HG03196 (cell line): Measurements from ENCODE around the gene METAP2.
A peak's percentile ranks its signal among the peaks of the same experiment; 100 is the strongest.
"Not testable (repeated sequence)": the region's sequence is repeated elsewhere in the genome, so short reads cannot be mapped to it uniquely, and the experiment has no call there.

ENCODE experiments used
- ATAC-seq: cut with Tn5 transposase; IDR thresholded peaks from one replicate; pipeline ENCODE4 v1.9.1; 2021; ENCODE audit not compliant: unreplicated experiment

Gene METAP2

DNA sequence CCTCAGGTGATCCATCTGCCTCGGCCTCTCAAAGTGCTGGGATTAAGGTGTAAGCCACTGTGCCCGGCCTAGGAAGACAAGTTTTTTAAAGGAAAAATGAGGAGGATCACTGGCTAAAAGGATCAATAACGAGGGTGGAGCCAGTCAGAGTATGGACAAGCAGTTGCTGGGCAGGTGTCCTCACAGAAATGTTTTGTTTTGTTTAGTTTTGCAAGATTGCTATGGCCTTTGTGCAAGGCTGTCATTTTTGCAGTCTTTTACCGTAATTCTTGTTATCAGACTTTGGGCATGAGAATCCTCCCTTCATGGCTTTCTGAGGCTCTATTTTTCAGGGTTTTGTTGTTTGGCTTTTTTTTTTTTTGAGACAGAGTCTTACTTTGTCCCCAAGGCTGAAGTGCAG, 11.9 kb upstream of the METAP2 start:
- ATAC-seq, result no peak

DNA sequence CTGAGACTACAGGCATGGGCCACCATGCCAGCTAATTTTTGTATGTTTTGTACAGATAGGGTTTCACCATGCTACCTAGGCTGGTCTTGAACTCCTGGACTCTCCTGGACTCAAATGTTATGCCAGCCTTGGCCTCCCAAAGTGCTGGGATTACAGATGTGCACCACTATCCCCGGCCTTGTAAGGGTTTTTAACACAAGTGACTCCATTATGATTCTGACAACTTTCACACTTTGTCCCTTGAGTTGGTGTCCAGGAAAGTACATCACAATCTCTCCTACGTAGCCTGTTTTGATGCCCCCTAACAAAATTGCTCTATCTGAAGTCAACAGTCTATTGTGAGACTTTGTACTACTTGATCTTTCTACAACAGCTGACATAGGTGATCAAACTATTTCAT, 11.4 kb upstream of the METAP2 start:
- no peak for ATAC-seq

DNA sequence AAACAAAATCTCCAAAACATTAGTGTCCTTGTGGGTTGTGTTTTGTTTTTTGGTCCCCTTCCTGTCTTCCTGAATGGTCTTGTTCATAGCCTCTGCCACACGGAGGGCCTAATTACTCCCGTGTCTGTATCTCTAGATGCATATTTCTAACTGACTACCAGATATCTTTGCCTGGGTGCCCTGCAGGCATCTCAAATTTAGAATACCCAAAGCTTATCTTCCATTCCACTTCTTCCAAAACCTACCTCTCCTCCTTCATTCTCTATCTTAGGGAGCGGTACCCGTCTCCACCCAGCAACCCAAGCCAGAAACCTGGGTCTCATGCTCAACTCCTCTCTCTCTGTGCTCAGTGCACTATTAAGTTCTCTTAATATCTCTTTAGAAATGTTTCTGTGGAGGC, 10.9 kb upstream of the METAP2 start:
- no peak for ATAC-seq

DNA sequence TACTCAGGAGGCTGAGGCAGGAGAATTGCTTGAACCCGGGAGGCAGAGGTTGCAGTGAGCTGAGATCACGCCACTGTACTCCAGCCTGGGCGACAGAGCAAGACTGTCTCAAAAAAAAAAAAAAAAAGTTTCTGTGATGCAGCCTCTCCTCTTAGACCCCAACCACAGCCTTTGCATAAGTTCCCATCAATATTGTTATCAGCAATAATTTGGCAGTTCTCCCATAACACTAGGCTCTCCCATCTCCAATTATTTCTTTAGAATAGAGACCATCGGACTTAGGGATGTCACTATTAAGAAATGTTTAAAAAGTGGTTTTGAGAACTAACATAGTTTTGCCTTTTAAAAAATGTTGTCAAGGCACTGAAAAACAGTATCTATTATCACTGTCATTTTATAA, 10.2 kb upstream of the METAP2 start:
- ATAC-seq, result not testable (repeated sequence)

DNA sequence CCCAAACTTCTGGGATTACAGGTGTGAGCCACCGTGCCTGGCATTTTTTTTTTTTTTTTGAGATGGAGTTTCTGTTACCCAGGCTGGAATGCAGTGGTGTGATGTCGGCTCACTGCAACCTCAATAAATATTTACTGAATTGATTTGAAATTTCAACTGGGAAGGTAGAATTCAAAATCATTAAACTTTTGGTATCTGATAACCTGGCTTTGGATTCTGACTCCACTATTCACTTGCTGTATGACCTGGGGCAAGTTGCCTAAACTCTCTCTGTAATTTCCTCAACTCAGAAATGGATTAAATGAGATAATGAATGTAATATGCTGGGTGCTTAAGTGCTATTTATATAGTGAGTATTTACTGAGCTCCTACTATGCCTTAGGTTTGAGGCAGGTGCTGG, 8.7 kb upstream of the METAP2 start:
- ATAC-seq, result no peak

DNA sequence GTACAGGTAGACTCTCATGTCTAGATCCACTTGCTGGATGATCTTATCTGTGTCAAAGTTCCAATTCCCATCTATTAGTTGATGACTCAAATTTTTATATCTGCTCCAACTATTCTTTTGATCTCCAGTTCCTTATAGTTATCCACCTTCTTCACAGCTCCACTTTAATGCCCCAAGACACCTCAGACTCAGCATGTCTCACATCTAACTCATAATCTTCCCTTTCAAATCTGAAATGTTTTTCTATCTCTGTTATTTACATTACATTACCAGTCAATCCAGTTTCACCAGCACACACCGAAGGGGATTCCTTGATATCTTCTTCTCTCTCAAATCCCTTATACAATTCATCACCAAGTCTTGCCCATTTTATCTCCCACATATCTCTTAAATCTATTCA, 3.7 kb upstream of the METAP2 start:
- no peak for ATAC-seq

DNA sequence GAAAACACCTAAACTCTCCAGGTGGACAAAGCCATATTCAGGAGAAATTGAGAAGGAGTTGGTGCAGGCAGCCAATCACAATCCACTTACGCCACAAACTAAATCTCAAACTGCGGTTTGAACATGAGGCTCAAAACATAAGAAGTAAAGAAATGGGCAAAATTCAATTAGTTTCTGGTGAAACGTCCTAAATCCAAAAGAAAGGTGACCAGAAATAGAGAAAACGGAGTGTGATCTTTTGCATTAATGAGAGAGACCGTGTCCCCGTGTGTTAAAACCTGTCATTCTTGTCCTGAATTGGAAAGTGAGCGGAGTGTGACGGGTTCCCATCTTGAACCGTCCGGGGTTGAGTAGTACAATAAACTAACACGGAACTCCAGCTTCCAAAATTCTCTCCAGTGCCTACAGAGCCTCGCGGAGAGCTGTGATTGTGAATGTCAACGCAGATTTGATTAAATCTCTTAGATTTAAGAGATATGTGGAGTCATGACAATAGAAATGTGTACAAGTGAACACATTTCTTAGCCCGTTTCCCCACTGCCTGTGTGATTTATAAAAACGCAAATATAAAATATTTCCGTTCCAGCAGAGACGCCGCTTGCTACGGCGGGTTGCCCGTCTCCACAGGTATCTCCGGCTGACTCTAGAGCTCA, 595 bp upstream of the METAP2 start:
- ATAC-seq, result peak; percentile 36

DNA sequence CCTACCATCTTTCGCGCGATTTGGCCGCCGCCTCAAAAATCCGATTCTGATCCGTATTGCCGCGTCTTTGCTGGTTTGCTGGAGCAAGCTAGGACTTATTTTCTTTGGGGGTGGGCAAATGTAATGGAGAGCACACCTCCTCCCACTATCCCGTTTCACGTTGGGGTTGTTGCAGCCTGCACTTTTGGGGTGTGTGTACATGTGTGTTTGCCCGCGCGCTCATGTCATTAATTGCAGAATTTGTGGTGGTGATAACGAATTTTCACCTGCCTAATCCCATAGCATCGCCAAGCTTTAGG, 657 bp downstream of the METAP2 start:
- ATAC-seq, result no peak

DNA sequence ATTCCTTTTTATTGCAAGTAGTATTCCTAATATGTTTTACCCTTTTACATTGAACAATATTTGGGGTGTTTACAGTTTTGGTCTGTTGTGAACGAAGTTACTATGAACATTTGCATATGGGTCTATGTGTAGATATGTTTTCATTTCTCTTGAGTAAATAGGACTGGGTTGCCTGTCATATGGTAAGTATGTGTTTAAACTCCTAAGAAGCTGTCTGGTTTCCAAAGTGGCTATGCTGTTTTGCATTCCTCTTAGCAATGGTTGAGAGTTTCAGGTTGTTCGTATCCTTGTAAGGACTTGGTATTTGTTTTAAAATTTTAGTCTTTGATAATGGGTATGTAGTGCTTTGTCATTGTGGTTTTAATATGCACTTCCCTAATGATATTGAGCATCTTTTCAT, 6.3 kb downstream of the METAP2 start:
- ATAC-seq, result no peak

DNA sequence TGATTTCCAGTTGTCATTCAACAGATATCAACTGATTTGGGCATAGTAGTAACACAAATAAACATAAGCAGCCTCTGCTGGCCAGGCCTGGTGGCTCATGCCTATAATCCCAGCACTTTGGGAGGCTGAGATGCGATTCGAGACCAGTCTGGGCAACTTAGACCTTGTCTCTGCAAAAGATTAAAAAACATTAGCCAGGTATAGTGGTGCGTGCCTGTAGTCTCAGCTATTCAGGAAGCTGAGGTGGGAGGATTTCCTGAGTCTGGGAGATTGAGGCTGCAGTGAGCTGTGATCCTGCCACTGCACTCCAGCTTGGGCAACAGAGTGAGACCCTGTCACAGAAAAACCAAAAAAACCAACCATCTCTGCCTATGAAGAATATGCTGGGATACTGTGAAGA, 7.1 kb downstream of the METAP2 start:
- no peak for ATAC-seq

DNA sequence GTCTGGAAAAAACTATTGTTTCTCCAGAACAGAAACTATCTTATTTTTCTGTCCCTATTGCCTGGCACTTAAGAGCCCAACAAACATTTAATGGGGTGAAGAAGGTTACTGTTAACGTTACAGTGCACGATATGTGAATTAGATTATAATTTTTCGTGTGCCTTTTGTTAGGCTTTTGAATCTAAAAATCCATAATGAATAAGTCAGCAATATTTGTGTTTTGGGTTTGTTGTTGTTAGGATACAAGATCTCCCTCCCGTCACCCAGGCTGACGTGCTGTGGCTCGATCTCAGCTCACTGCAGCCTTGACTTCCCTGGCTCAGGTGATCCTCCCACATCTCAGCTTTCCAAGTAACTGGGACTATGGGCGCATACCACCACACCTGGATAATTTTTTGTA, 7.9 kb downstream of the METAP2 start:
- no peak for ATAC-seq

DNA sequence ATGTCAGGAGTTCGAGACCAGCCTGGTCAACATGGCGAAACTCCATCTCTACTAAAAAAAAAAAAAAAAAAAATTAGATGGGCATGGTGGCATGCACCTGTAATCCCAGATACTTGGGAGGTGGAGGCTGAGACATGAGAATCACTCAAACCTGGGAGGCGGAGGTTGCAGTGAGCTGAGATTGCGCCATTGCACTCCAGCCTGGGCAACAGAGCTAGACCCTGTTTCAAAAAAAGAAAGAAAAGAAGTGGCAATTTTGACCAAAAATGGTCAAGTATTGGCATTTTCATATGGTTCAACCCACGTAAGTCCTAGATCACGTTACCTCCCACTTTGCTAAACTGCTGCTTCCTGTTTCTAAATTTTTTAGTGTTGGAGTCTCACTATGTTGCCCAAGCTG, 8.6 kb downstream of the METAP2 start:
- ATAC-seq, result not testable (repeated sequence)

DNA sequence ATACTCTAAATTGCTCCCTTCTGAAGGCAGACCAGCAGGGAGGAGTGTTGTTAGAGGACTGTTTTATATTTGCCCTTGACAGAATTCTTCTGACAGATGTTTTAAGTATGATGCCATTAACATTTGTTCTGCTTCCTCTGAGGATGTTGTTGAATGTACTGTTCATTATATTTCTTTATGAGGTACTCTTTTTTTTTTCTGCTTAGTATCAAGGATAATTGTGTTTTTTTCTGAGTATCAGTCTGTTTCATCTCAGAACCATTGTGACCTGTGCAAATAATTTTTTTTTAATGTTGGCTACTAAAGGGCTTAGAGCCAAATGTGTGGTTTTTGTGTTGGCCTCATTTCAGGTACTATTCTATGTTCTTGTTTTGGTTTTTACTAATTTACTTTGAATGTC, 10.6 kb downstream of the METAP2 start:
- no peak for ATAC-seq

DNA sequence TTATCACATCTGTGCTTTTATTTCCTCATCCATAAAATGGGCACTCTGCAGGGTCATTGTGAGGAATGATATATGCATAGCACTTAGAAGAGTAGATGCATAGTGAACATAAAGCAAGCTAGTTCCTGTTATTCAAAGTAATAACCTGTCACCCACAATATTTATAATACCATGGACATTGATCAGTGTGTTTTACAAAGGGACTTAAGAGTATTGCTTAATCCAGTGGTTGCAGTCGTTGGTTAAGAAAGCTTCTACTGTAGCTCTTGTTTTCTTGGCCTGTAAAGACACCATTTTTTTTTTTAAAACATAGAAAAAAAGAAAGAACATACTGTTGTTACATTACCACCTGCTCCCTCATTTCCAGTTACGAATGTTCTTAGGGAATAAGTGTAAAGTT, 13.1 kb downstream of the METAP2 start:
- no peak for ATAC-seq

DNA sequence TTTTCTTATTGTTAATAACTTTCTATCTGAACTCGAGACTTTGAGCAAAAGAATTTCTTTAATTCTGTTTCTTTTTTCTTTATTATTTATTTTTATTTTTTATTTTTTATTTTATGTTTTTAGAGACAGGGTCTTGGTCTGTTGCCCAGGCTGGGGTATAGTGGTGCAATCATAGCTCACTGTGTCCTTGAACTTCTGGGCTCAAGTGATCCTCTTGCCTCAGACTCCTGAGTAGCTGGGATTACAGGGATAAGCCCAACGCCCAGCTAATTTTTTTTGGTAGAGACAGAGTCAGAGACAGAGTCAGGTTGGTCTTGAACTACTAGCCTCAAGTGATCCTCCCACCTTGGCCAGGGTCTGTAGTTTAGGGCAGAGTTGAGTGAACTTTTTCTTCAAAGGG, 18.5 kb downstream of the METAP2 start:
- ATAC-seq, result no peak

DNA sequence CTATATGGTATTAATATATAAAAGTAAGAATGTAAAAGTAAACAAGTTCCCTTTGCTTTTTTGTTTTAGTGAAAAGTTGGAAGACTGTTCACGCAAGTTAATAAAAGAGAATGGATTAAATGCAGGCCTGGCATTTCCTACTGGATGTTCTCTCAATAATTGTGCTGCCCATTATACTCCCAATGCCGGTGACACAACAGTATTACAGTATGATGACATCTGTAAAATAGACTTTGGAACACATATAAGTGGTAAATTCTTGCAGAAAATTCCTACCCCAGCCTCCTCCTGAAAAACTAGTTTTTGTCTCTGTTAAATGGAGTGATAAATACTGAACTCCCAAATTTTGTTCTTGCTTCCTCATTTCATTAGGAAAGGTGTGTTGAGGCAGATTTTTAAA, 20.9 kb downstream of the METAP2 start:
- no peak for ATAC-seq

DNA sequence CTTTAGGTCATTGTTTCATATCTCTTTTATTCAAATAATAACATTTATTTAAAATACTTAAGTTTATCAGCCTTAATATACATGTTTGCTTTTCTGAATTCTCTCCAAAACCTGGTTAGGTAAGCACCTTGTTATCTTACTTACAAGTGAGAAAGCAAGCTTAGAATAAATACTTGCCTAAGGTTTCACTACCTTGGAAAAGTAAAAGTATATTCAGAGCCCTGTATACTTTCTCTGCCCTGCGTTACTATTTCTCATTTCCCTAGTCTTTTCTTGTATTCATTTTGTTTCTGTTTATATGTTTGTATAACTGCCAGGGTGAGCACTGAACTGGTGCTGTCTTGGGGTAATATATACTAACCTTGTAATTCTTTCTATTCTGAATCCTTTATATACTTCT, 21.5 kb downstream of the METAP2 start:
- no peak for ATAC-seq

DNA sequence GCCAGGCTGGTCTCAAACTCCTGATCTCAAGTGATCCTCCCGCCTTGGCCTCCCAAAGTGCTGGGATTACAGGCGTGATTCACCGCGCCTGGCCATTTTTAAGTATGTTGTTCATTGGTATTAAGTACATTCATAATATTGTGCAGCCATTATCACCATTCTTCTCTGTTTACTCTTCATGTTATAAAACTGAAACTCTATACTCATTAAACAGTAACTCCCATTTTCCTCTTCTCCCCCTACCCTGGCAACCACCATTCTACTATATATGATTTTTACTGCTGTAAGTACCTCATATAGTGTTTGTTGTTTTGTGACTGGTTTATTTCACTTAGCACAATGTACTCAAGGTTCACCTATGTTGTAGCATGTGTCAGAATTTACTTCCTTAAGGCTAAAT, 23.1 kb downstream of the METAP2 start:
- ATAC-seq, result no peak

DNA sequence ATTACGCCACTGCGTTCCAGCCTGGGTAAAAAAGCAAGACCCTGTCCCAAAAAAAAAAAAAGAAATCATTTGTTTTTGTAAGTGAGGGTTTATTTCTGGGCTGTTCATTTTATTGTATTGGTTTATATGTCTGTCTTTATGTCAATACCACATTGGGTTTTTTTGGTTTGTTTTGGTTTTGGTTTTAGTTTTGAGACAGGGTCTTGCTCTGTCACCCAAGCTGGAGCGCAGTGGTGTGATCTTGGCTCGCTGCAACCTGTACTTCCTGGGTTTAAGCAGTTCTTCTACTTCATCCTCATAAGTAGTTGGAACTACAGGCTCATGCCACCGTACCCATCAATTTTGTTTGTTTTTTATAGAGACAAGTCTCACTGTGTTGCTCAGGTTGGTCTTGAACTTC, 25.0 kb downstream of the METAP2 start:
- ATAC-seq, result no peak

DNA sequence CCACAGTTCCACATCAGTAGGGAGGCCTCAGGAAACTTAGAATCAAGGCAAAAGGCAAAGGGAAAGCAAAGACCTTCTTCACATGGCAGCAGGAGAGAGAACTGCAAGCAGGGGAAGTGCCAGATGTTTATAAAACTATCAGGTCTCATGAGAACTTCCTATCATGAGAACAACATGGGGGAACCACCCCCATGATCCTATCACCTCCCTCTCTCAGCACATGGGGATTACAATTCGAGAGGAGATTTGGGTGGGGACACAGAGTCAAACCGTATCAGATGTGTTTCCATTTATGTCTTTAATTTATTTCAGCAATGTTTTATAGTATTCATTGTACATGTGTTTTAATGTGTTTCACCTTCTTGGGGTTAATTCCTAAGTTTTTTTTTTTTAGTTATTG, 25.8 kb downstream of the METAP2 start:
- no peak for ATAC-seq

DNA sequence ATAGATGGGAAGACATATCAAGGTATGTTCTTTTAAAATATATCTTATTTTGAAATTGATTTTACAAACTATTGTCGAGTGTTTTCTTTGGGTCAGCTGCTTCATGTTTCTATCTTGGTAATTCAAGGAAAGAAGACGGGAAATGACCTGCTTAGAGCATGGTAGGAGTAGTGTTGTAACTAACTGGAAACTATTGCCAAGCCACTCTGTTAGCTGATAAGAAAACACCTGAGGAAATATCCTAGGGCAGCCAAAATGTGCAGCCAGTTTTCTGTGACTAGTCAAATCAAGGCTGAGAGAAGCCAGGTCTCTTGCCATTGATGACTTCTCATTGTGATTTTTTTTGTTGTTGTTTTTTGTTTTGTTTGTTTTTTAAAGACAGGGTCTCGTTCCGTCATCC, 30.2 kb downstream of the METAP2 start:
- no peak for ATAC-seq

DNA sequence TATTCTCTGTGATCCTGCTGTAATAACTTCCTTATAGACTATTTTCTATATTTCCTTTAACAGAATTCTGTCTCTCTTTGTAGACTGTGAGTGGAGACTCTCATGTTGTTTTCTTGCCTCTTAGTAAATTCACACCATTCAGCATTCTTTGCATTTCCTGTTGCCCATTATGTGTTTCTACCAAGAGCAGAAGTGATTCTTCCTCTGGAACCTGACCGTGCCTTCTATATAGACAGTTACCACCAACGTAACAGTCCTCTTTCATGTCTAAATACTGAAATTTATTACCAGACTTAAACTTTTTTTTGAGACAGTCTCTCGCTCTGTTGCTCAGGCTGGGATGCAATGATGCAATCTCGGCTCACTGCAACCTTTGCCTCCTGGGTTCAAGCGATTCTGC, 31.1 kb downstream of the METAP2 start:
- no peak for ATAC-seq

DNA sequence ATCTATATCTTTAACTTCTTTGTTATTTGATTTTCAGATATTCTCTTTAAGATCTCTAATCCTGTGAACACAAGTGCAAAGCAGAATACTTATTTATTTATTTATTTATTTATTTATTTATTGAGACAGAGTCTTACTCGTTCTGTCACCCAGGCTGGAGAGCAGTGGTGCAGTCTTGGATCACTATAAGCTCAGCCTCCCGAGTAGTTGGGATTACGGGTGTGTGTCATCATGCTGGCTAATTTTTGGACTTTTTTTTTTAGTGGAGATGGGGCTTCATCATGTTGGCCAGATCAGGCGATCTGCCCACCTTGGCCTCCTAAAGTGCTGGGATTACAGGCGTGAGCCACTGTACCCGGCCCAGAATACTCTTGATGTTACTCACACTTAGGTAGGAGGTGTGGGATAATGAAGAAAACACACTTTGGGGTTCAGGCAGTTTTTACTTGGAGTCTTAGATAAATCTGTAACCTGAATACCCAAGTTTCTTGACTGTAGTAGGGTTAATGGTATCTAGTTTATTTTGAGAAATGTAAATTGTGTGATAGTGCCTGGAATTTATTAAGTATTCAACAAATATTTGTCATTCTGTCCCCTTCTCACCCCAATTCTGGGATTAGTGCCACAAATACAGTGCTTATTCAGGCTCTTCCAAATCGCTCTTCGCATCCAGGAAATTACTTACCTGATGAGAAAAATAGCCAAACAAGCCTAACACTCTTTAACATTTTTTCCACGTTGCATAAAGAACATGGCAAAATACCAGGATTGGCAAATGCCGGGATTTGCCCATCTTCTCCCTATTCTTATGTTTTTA, 33.0 kb downstream of the METAP2 start:
- ATAC-seq, result no peak
